Stomach (tissue), 4 donors: ENCODE measurements around the gene TEX10.
A peak's percentile ranks its signal among the peaks of the same experiment; 100 is the strongest.

ENCODE experiments used
- POLR2A ChIP-seq, 4 donors: fragments of 450-650 bp; IDR thresholded peaks; one replicate each; pipeline ENCODE4 v1.6.1; 2016; ENCODE audit warnings: antibody characterized with exemption in 4 of 4, control low read depth in 2 of 4, mild to moderate bottlenecking in 1 of 4, moderate library complexity in 1 of 4
- TF ChIP-seq, protein P1 (sequence below), 7 experiments: fragments of 450-650 bp in 4 of 7; fragments of 200-600 bp in 3 of 7; sonication (generic) in 3 of 7; IDR thresholded peaks; one replicate each; pipeline ENCODE4 v1.5.1; 2016 to 2019; ENCODE audit warnings: antibody characterized with exemption in 7 of 7, control low read depth in 2 of 7, mild to moderate bottlenecking in 1 of 7

DNA sequence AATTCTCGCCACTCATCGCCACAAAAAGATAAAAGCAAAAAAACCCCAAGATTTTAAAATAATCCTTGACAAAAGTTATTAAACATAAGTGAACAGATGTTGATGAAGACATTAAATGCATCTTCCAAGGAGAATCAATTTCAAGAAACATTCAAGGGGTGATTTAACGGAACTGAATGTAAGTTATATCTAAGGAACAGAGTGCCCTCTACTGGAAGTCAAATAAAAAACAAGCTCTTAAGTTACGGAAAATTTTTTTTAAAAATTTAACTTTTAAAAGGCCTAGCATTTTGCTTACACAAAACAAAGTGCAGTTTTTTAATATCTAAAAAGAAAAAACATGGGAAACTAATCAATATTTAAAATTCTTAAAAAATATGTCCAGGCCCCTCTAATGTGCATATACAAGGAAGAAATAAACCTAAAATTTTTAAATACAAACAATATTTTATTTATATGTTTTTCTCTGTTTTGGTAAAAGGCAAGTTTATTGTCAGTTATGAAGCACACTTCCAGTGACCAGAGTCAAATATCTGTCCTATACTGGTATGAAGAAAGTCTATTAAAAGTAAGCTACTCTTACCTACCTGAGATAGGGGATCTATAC lies 28.0 kb downstream of the TEX10 start:
- TF ChIP-seq POLR2A (IDR thresholded peaks at IDR 0.05), result no peak
- TF ChIP-seq, protein P1, sequence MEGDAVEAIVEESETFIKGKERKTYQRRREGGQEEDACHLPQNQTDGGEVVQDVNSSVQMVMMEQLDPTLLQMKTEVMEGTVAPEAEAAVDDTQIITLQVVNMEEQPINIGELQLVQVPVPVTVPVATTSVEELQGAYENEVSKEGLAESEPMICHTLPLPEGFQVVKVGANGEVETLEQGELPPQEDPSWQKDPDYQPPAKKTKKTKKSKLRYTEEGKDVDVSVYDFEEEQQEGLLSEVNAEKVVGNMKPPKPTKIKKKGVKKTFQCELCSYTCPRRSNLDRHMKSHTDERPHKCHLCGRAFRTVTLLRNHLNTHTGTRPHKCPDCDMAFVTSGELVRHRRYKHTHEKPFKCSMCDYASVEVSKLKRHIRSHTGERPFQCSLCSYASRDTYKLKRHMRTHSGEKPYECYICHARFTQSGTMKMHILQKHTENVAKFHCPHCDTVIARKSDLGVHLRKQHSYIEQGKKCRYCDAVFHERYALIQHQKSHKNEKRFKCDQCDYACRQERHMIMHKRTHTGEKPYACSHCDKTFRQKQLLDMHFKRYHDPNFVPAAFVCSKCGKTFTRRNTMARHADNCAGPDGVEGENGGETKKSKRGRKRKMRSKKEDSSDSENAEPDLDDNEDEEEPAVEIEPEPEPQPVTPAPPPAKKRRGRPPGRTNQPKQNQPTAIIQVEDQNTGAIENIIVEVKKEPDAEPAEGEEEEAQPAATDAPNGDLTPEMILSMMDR (IDR thresholded peaks at IDR 0.05), result peak in 3 of 7 experiments; percentile 28 to 40 (median 36)
